MM.1S (cell line): ENCODE results near the gene KLHL13.
"Not testable (repeated sequence)": the region's sequence is repeated elsewhere in the genome, so short reads cannot be mapped to it uniquely, and the experiment has no call there.

ENCODE experiments used
- DNase-seq: peaks from one replicate; pipeline ENCODE4 v3.0.0-alpha.2; 2015
- H2AFZ ChIP-seq: fragments of 300-600 bp; sonication (generic); 2 replicates; pipeline ENCODE4 v1.6.0; 2016; ENCODE audit warnings: antibody characterized with exemption, low read length
- H3F3A ChIP-seq: fragments of 300-600 bp; sonication (generic); 2 replicates; pipeline ENCODE4 v1.6.1; 2016; ENCODE audit warnings: mild to moderate bottlenecking, antibody characterized with exemption, low read length, moderate library complexity, mixed read lengths; ENCODE audit not compliant: insufficient read depth
- H3K27ac ChIP-seq: fragments of 300-600 bp; sonication (generic); 2 replicates; pipeline ENCODE4 v1.5.1; 2016; ENCODE audit warnings: mild to moderate bottlenecking, low read length
- H3K27me3 ChIP-seq: fragments of 300-600 bp; sonication (generic); replicated peaks from 2 replicates; pipeline ENCODE4 v1.6.0; 2016; ENCODE audit warnings: low read length; ENCODE audit not compliant: insufficient read depth
- H3K36me3 ChIP-seq: fragments of 300-600 bp; sonication (generic); replicated peaks from 2 replicates; pipeline ENCODE4 v1.6.1; 2016; ENCODE audit warnings: mild to moderate bottlenecking, low read length, mixed read lengths; ENCODE audit not compliant: insufficient read depth
- H3K4me1 ChIP-seq: fragments of 300-600 bp; sonication (generic); 2 replicates; pipeline ENCODE4 v1.6.1; 2016; ENCODE audit warnings: low read length, mixed read lengths
- H3K4me2 ChIP-seq: fragments of 300-600 bp; sonication (generic); 2 replicates; pipeline ENCODE4 v1.6.0; 2016; ENCODE audit warnings: low read depth, low read length
- H3K4me3 ChIP-seq: fragments of 300-600 bp; sonication (generic); 2 replicates; pipeline ENCODE4 v1.5.1; 2016; ENCODE audit warnings: low read length, mixed read lengths
- H3K79me2 ChIP-seq: fragments of 300-600 bp; sonication (generic); 2 replicates; pipeline ENCODE4 v1.6.1; 2016; ENCODE audit warnings: mixed run types, low read length, mixed read lengths
- H3K9ac ChIP-seq: fragments of 300-600 bp; sonication (generic); 2 replicates; pipeline ENCODE4 v1.6.1; 2016; ENCODE audit warnings: low read length, mixed read lengths
- H3K9me2 ChIP-seq: fragments of 300-600 bp; sonication (generic); replicated peaks from 2 replicates; pipeline ENCODE4 v1.6.1; 2016; ENCODE audit warnings: mild to moderate bottlenecking, low read length, mixed read lengths; ENCODE audit not compliant: insufficient read depth
- H3K9me3 ChIP-seq: fragments of 300-600 bp; sonication (generic); replicated peaks from 2 replicates; pipeline ENCODE4 v1.6.1; 2016; ENCODE audit warnings: mild to moderate bottlenecking, low read length, mixed read lengths; ENCODE audit not compliant: insufficient read depth
- H4K20me1 ChIP-seq: fragments of 300-600 bp; sonication (generic); 2 replicates; pipeline ENCODE4 v1.6.1; 2016; ENCODE audit warnings: mild to moderate bottlenecking, low read length, moderate library complexity, mixed read lengths; ENCODE audit not compliant: insufficient read depth
- EZH2 ChIP-seq: fragments of 300-600 bp; sonication (generic); optimal IDR thresholded peaks from 2 replicates; pipeline ENCODE3; 2017; ENCODE audit warnings: low read depth, mild to moderate bottlenecking, antibody characterized with exemption, low read length, mixed read lengths
- EZH2phosphoT487 ChIP-seq: fragments of 300-600 bp; sonication (generic); IDR thresholded peaks from 2 replicates; pipeline ENCODE4 v1.6.1; 2018; ENCODE audit warnings: antibody characterized with exemption, low read length
- TF ChIP-seq, protein P1 (sequence below): fragments of 300-600 bp; sonication (generic); IDR thresholded peaks from 2 replicates; pipeline ENCODE4 v1.5.1; 2016; ENCODE audit warnings: antibody characterized with exemption, low read length, mixed read lengths

Gene KLHL13

DNA sequence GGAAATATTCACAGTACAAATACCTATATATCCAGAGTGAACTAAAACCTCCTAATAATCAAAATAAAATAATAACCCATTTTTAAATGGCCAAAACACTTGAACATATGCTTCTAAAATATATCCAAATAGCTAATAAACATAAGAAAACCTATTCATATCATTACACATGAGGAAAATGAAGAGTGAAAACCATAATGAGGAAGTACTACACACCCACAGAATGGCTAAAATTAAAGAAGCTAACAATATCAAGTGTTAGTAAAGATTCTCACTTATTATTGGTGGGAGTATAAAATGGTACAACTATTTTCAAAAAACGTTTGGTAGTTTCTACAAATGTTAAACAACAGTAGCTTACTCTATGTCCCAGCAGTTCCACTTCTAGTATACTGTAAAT lies 92.1 kb downstream of the KLHL13 start:
- DNase-seq = no peak
- H3K36me3 ChIP-seq = no peaks in the 10 kb centered on the region
- H3K27ac ChIP-seq = no peak overlapping the region
- H2AFZ ChIP-seq = no peak overlapping the region
- TF ChIP-seq EZH2 (no peak), EZH2phosphoT487 (no peak)
- TF ChIP-seq, protein P1, sequence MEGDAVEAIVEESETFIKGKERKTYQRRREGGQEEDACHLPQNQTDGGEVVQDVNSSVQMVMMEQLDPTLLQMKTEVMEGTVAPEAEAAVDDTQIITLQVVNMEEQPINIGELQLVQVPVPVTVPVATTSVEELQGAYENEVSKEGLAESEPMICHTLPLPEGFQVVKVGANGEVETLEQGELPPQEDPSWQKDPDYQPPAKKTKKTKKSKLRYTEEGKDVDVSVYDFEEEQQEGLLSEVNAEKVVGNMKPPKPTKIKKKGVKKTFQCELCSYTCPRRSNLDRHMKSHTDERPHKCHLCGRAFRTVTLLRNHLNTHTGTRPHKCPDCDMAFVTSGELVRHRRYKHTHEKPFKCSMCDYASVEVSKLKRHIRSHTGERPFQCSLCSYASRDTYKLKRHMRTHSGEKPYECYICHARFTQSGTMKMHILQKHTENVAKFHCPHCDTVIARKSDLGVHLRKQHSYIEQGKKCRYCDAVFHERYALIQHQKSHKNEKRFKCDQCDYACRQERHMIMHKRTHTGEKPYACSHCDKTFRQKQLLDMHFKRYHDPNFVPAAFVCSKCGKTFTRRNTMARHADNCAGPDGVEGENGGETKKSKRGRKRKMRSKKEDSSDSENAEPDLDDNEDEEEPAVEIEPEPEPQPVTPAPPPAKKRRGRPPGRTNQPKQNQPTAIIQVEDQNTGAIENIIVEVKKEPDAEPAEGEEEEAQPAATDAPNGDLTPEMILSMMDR = no peak
- no peaks in the 10 kb centered on the region for H3K4me1 ChIP-seq
- H3K27me3 ChIP-seq = no peaks in the 10 kb centered on the region
- H4K20me1 ChIP-seq = no peaks in the 10 kb centered on the region
- no peak overlapping the region for H3K4me3 ChIP-seq
- H3K9ac ChIP-seq = no peak overlapping the region
- no peaks in the 10 kb centered on the region for H3K9me3 ChIP-seq
- no peak overlapping the region for H3K4me2 ChIP-seq
- H3K79me2 ChIP-seq = no peaks in the 10 kb centered on the region
- no peaks in the 10 kb centered on the region for H3F3A ChIP-seq
- no peaks in the 10 kb centered on the region for H3K9me2 ChIP-seq

DNA sequence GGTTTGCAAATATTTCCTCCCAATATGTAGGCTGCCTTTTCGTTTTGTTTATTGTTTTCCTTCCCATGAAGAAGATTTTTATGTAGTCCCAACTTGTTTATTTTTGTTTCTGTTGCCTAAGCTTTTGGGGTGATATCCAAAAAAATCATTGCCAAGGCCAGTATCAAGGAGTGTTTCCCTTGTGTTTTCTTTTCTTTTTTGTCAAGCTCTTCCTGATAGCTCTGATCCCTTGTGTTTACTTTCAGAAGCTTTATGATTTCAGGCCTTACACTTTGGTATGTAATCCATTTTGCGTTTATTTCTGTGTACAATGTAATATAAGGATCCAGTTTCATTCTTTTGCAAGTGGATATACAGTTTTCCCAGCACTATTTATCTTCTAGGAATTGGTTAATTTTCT lies 93.9 kb downstream of the KLHL13 start:
- Histone ChIP-seq H3K4me1 (no peaks in the 10 kb centered on the region), H3K27ac (no peak overlapping the region), H3K27me3 (no peaks in the 10 kb centered on the region), H3K9ac (no peak overlapping the region), H3K4me2 (no peak overlapping the region), H4K20me1 (no peaks in the 10 kb centered on the region), H3K79me2 (no peaks in the 10 kb centered on the region), H3K9me2 (no peaks in the 10 kb centered on the region), H3F3A (no peaks in the 10 kb centered on the region), H2AFZ (no peak overlapping the region), H3K9me3 (no peaks in the 10 kb centered on the region), H3K36me3 (no peaks in the 10 kb centered on the region), H3K4me3 (no peak overlapping the region)
- TF ChIP-seq EZH2 = no peak
- TF ChIP-seq, protein P1 = no peak
- no peak for TF ChIP-seq EZH2phosphoT487
- DNase-seq = no peak

DNA sequence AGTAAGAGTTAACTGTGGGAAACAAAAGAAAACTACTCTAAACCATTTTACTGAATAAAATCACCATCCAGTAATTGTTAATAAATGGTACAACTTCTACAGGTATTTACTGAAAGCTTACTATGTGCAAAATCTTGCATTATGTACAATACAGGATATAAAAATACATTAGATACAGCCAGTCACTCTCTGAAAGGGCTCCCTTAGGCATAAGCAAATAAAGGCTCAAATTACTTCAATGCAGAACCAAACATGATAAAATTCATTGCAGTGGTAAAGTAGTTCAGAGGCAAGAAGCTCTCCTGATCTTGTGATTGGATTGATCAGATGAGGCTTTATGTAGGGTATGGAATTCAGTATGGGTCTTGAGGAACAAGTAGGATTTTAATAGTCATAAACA lies 100.2 kb downstream of the KLHL13 start:
- Histone ChIP-seq H3K79me2 (no peaks in the 10 kb centered on the region), H3F3A (no peaks in the 10 kb centered on the region), H3K27ac (no peak overlapping the region), H3K4me1 (no peaks in the 10 kb centered on the region), H3K27me3 (no peaks in the 10 kb centered on the region), H3K4me2 (no peak overlapping the region), H3K9me2 (no peaks in the 10 kb centered on the region), H3K9ac (no peak overlapping the region), H3K36me3 (no peaks in the 10 kb centered on the region; the same call in 1 of the 2 replicates), H4K20me1 (no peaks in the 10 kb centered on the region), H2AFZ (no peak overlapping the region), H3K4me3 (no peak overlapping the region), H3K9me3 (no peaks in the 10 kb centered on the region)
- TF ChIP-seq, protein P1 = no peak
- DNase-seq = no peak

DNA sequence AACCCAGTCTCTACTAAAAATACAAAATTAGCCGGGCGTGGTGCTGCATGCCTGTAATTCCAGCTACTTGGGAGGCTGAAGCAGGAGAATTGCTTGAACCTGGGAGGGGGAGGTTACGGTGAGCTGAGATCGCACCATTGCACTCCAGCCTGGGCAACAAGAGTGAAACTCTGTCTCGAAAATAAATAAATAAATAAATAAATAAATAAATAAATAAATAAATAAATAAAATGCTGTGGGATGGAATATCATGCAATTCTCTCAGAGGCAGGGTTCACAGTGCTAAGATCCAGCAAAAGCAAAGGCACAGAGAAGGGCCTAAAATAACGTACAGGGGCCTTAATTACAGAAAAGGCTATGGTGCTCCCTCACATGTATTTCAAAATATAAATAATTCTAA lies 114.2 kb downstream of the KLHL13 start:
- H3K36me3 ChIP-seq, H3K9me2 ChIP-seq, H3K79me2 ChIP-seq, H3K4me2 ChIP-seq, H3F3A ChIP-seq, H3K27me3 ChIP-seq, DNase-seq, H3K27ac ChIP-seq, H3K9me3 ChIP-seq, H2AFZ ChIP-seq, H3K4me3 ChIP-seq, H4K20me1 ChIP-seq, H3K9ac ChIP-seq, H3K4me1 ChIP-seq: not testable (repeated sequence)
